Right ventricle myocardium superior (tissue), 1 donor: ENCODE results near the gene PAM16. TPM values are rescaled to one million over a fixed set of nuclear protein-coding genes. Genes with fewer than 3 reads are reported as not detected.

Source experiments
- ATAC-seq: fragments of 200-7000 bp; cut with Tn5 transposase; one replicate; pipeline ENCODE4 v1.9.1; 2020; ENCODE audit warnings: mild to moderate bottlenecking; ENCODE audit not compliant: poor library complexity
- DNase-seq: peaks from one replicate; pipeline ENCODE4 v3.0.0-alpha.2; 2020
- intact Hi-C: fragments of 100-400 bp; cut with DNase I; formaldehyde crosslinking; loops from one replicate; pipeline ENCODE4 v1.11.2; 2022
- total RNA-seq: library from RNA; stranded (reverse); fragmentation: NEBNext Ultra II Directional; extraction: Animal tissue kit (Norgen Biotek cat#: 25700); gene quantifications from one replicate; pipeline ENCODE4 v1.2.1, GENCODE V29; 2021
- donor health status: DM: no; HTN: yes; CAD: no; lungs with severe emphysema.

Gene PAM16
- total RNA-seq, 1 donor from 2014 or later, result 74.0 TPM

DNA sequence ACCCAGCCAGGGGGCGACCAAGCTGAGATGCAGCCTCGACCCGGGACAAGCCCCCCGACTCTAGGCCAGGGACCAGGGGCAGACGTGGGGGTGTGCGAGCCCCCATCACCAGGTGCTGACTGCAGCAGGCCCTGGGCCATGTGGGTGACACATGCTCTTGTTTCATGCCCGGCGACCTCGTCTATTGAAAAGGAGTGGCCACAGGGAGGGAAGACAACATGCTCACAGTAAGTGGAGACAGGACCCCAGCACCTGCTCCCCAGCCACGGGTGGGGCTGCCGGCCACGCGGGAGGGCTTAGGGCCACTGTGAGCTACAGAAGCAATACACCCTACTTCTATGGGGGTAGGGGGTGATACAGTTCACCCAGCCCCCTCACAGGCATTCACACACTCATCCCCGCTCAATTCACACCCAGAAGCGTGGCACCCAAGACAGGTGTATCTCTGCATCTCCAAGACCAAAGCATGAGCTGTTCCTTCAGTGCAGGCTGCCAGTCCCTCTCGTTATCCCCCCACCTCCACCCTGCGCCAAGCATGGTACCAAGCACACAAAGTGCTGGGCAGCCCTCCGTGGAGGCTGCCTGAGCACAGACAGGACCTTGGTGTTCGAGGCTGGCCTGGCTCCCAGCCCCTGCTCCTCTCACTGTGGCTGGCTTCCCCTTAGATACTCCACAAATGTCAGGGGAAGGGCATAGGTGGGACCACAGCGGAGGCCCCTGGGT is 34.1 kb upstream of the PAM16 start:
- no peak for DNase-seq
- intact Hi-C loops, result no loop called here
- no peak for ATAC-seq

GRCh38 chr16:4384509-4384942 is 33.4 kb upstream of the PAM16 start:
- ATAC-seq (peak; percentile 7), DNase-seq (no peak)

DNA sequence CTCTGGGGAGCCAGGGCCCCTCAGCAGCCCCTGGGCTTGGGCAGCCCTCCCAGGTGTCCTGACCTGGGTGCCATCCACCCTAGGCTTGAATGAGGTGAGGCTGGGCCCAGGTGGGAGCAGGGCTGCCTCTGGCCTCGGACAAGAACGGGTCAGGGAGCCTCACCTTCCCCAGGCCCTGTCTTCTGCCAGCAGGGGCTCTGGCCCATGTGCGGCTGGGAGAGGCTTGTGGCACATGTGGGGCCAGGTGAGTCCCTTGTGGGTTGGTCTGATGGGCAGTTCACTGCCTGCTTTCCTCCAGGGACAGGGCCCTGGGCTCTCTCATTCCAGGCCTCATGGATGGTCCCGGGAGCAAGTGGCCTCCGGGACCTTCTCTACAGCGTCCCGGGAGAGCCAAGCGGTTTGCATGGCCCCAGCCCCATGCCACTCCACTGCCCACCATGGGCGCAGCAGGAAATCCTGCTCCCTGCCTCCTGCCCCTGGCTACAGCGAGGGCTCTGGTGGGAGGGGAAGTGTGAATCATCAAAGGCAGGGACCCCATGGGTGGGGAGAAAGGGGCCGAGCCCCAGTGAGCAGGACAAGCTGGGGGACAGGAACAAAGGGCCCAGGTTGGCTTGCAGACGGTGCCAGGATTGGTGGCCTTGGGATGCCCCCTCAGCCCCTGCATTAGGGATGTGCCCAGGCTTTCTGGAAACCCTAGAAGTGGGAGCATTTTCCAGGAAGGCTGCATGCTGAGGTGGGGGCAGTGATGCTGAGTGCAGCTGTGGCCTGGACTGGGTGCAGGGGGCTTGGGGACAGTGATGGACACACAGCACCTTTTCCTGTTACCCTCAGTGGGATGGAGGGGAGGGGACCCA is 32.7 kb upstream of the PAM16 start:
- ATAC-seq (no peak), DNase-seq (no peak)
- intact Hi-C loops, result no loop called here

More at GRCh38 chr16:4384509-4384942, 33.4 kb upstream of the PAM16 start:
- intact Hi-C loops, result no loop called here

GRCh38 chr16:4382795-4383357 is 31.8 kb upstream of the PAM16 start:
- no peak for ATAC-seq
- DNase-seq, result no peak
- intact Hi-C loops, result no loop called here

DNA sequence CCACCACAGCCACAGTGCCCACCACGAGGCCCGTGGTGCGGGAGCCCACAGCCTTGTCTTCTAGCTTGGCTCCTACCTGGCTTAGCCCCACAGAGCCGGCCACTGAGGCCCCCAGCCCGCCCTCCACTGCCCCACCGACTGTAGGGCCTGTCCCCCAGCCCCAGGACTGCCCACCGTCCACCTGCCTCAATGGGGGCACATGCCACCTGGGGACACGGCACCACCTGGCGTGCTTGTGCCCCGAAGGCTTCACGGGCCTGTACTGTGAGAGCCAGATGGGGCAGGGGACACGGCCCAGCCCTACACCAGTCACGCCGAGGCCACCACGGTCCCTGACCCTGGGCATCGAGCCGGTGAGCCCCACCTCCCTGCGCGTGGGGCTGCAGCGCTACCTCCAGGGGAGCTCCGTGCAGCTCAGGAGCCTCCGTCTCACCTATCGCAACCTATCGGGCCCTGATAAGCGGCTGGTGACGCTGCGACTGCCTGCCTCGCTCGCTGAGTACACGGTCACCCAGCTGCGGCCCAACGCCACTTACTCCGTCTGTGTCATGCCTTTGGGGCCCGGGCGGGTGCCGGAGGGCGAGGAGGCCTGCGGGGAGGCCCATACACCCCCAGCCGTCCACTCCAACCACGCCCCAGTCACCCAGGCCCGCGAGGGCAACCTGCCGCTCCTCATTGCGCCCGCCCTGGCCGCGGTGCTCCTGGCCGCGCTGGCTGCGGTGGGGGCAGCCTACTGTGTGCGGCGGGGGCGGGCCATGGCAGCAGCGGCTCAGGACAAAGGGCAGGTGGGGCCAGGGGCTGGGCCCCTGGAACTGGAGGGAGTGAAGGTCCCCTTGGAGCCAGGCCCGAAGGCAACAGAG is 31.0 kb upstream of the PAM16 start:
- no peak for DNase-seq
- ATAC-seq, result no peak
- intact Hi-C loops, result no loop called here

- DNase-seq (no peak), ATAC-seq (no peak)
- intact Hi-C loops, result no loop called here
Observed at GRCh38 chr16:4381072-4381934, 30.2 kb upstream of the PAM16 start.

DNA sequence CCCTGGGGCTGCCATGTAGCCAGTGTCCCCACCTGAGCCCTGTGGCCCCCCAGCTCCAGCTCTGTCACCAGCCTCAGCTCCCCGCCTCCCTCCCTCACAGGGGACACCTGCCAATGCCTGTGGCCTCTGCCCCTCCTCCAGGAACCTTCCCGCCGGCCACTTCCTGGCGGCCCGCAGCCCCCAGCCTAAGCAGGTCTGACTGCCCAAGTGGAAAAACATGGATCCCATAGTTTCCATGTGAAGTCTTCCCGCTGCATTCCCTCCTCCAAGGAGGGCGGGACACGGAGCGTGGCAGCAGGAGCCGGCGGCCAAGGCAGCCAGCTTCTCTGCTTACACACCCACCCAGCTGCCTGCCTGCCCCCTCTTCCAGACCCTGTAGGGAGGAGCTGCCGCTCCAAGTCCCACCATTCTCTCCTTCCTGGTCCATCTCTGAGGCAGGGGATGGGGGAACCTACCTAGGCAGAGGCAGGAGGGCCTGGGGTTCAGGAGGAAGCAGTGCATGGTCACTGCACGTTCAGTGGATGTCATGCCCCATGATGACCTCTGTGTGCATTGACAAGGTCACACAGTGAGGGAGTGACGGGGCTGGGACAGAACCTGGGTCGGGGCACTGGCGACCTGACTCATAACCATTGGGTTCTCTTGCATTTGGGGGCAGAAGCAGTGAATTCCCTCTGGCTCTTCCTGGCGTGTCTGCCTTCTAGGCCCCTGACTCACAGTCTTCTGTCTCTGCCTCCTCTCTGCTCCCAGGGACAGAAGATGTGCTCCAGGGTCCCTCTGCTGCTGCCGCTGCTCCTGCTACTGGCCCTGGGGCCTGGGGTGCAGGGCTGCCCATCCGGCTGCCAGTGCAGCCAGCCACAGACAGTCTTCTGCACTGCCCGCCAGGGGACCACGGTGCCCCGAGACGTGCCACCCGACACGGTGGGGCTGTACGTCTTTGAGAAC is 29.3 kb upstream of the PAM16 start:
- DNase-seq (no peak), ATAC-seq (no peak)
- intact Hi-C loops, result no loop called here

DNA sequence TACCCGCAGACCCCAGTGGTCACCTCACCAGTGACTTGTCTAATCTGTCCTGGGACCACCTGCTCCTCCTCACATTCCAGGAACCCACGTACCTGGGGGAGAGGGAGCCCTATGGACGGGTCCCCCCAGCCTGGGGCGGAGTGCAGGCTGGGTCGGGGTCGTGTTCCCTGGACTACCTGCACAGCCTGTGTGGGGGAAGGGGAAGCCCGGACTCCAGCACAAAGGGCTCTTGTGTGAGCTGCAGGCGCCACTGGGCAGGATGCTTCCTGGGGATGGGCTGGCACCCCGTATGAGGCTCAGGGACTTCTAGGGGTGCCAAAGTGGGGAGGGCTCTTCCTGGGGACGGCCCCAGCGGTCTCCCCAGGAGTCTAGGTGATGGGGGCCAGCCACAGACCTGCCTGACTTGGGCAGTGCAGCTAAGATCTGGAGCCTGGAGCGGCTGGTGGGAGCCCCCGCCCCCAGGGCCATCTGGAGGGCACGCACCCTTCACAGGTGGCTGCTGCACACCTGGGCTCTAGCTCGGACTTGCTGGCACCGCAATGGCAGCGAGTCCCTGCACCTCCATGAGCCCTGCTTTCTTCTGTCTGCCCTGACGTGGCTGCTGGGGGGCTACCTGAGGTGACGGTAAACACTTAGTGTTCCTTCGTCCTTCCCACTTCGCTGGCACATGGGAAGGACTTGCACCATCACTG is 28.0 kb upstream of the PAM16 start:
- no peak for ATAC-seq
- no peak for DNase-seq
- intact Hi-C loops, result no loop called here

DNA sequence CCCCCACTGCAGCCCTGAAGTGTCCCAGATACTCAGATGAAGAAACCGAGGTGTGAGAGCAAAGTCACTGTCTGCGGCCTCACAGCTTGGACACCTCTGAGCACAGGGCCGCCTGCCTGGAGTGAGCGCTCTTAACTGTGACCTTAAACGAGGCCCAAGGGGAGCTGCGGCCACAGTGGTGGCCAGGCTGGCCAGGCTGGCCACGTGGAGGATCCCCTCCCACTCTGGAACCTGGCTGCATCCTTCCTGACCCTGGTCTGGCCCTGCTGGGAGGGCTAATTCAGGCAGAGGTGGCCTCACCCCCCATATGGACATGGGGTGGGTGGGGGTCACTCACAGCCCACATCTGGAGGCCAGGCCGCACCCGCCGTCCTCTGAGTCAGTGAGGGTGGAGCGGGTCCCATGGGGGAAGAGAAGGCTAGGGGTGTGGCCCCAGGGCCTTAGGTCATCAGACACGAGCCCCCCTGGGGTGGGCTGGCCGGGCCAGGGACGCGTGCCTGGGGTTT is 27.1 kb upstream of the PAM16 start:
- ATAC-seq (peak; percentile 3), DNase-seq (no peak)
- intact Hi-C loops, result no loop called here

DNA sequence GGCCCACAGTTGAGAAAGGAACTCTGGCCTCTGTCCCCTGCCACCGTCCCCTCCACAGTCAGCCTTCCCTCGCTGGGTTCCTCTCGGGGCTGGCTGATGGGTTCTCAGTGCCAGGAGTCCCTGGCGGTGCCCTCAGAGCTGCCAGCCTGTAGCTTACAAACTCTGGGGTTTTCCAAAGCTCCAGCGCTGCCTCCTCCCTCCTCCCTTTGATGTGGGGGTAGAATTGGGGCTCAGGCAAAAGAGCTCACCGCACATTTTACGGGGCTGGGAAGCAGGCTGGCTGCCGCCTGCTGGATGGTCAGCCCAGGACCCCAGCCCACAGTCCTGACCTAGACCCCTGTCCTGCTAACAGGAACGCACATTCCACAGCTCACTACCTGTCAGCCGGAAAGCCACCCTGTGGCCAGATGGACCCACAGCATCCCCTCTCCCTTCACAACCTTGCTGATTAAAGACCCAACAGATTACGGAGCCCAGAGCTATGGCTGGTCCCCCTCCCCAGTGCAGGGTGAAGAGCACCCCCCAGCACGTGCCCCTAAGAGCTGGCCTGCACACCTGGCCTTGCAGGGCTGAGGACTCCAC is 26.5 kb upstream of the PAM16 start:
- ATAC-seq (no peak), DNase-seq (no peak)
- intact Hi-C loops, result no loop called here

DNA sequence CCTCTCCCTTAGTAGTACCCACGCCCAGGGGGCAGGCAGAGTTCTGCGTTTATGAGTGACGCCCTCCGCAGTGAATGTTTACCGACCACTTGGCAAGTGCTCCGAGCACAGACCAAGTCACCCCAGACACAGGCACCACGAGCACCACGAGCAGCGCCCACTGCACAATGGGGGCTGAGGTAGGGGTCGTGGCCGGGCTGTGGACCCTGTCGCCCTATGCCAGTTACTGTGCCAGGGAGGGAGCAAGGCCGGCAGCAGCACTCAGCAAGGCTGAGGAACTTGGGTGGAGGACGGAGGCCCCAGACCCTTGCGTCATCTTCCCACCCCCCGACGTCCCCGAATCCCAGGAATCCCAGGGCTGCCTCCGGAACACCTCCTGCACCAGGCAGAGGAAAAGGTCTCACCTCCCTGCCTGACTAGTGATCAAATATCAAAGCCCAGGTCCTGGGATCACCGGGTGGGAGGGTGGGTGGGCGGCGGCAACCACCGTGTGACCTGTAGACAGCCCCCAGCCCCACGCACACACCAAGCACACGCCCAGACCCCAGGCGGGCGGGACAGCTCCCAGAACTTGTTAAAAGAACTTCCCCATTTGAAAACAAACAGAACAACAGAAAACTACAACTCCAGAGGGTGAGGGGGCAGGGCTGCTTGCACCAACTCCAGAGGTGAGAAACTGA is 25.9 kb upstream of the PAM16 start:
- ATAC-seq (no peak), DNase-seq (no peak)
- intact Hi-C loops, result no loop called here

- intact Hi-C loops, result no loop called here
- peak; percentile 95 for DNase-seq
- ATAC-seq, result peak; percentile 80
Observed at GRCh38 chr16:4376126-4376892, 25.2 kb upstream of the PAM16 start.

DNA sequence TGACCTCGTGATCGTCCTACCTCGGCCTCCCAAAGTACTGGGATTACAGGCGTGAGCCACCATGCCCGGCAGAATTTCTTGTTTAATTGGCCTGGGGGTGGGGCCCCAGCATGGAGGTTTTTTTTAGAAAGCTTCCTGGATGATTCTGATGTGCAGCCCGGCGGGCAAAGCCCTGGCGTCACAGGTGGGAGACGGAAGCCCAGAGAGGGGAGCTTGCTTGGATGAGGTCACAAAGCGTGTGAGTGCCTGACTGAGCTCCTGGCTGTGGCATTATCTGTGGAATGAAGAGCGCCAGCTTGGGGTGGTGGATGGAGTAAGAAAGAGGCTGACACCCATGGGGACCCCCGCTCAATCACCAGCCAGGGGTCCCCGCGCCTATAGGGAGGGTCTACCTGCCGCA is 24.6 kb upstream of the PAM16 start:
- intact Hi-C loops, result no loop called here
- DNase-seq (no peak), ATAC-seq (no peak)

DNA sequence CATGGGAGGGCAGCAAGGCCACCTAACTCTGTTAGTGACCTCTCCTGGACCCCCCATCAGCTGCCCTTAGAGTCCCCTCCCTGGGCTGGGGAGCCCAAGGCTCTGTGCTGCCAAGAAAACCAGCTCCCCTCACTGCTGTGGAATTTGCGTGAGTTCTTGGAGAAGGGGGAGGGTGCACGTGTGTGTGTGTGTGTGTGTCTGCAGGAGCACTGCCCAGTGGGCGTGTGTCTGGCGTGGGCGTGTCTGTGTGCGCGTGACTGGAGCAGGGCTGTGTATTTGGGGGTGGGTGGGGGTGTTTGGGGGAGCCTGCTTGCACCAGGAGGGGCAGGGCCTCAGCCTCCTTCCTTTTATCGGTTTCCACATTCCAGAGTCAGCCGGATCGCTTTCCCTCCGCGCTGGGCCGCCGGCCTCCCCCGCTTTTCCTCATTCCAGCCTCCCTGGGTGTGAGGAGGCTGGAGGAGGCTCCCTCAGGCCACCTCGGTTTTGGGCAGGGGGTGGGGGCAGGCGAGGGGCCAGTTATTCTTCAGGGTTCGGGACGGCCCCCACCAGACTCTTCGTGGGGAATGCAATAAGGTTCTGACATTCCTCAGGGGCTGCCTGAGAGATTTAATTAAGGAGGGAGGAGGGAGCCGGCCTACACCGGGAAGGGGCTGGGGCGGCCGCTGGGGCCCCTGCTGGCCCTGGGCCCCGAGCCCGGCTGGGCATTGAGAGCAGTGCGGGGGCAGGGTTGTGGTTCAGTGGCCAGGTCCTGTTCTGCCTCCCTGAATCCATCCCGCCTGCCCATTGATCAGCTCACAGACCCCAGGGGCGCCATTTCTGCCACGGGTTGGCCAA is 23.0 kb upstream of the PAM16 start:
- DNase-seq, result peak; percentile 85
- intact Hi-C loops, result no loop called here

More for the DNA sequence above, 23.0 kb upstream of the PAM16 start:
- ATAC-seq, result peak; percentile 8
